Renal pelvis (tissue), 4 donors: ENCODE results near the gene EEF1AKMT4. TPM values are rescaled to one million over a fixed set of nuclear protein-coding genes. Genes with fewer than 3 reads are reported as not detected.

Experiments used
- DNase-seq: peaks from one replicate; pipeline ENCODE4 v3.0.0-alpha.2; 2013
- polyA plus RNA-seq, 3 donors: library from polyadenylated mRNA; unstranded; fragments of 120-200 nt; gene quantifications; one replicate each; pipeline ENCODE4 v1.2.1, GENCODE V29; 2013; ENCODE audit not compliant: insufficient read length in 3 of 3

EEF1AKMT4 gene
- polyA plus RNA-seq, 3 donors = 3.1 to 3.3 (median 3.2) TPM

- DNase-seq = no peak
Measured at GRCh38 chr3:184291738-184292445, 42.4 kb downstream of the EEF1AKMT4 start.

GRCh38 chr3:184295771-184296170 is 46.3 kb downstream of the EEF1AKMT4 start:
- DNase-seq = no peak

DNA sequence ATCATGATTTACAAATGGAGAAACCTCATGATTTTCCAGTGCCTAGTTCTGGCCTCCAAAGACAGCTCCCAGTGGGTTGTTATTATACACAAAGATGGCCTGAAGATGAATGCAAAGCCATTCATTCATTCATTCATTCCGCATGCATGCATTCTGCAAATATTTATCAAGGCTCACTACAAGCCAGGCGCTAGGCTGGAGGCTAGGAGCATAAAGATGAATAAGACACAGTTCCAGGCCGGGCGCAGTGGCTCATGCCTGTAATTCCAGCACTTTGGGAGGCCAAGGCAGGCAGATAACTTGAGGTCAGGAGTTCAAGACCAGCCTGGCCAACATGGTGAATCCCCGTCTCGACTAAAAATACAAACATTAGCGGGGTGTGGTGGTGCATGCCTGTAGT is 47.1 kb downstream of the EEF1AKMT4 start:
- no peak for DNase-seq

- DNase-seq = peak; percentile 97
Measured at GRCh38 chr3:184298759-184299487, 49.5 kb downstream of the EEF1AKMT4 start, which contains the start of gene PSMD2. TSS of gene PSMD2 (plus strand) at chr3:184299241. CDS start at chr3:184299267, 26 bp downstream.

GRCh38 chr3:184299488-184300377 is 50.3 kb downstream of the EEF1AKMT4 start:
- no peak for DNase-seq

GRCh38 chr3:184300378-184300720 is 50.9 kb downstream of the EEF1AKMT4 start:
- no peak for DNase-seq

- DNase-seq = no peak
Measured at GRCh38 chr3:184305577-184305976, 56.1 kb downstream of the EEF1AKMT4 start.

- DNase-seq = no peak
Measured at GRCh38 chr3:184306341-184306972, 57.0 kb downstream of the EEF1AKMT4 start.

DNA sequence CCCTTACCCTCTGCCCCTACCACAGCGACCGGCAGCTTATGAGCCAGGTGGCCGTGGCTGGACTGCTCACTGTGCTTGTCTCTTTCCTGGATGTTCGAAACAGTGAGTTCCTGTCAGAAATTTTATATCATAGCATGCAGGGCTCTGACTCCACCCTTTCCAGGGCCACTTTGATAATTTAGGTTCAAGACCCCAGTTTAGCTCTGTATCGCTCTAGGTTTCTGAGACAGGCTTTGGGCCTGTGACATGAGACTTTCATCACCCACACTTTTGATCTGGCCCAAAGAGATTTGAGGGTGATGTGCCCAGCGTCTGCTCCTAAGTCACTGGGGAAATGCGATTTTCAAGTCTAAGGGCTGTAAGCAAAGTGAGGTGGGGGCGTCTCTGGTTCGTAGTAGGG is 58.4 kb downstream of the EEF1AKMT4 start:
- DNase-seq = no peak

Other genes with a start within 250 kb of the EEF1AKMT4 start
- 10 to 100 TPM; 51.8 to 79.4 (median 62.3) TPM for gene ABCC5, start 231.8 kb upstream of the EEF1AKMT4 start, polyA plus RNA-seq
- not detected for gene HTR3D, start 217.9 kb upstream of the EEF1AKMT4 start, polyA plus RNA-seq
- gene HTR3C, start 196.6 kb upstream of the EEF1AKMT4 start, polyA plus RNA-seq = not detected
- gene HTR3E, start 152.6 kb upstream of the EEF1AKMT4 start, polyA plus RNA-seq = under 1 TPM in 1 of 3 donors, not detected in 2; 0.07 TPM
- 10 to 100 TPM; 49.2 to 55.3 (median 55.3) TPM for gene EIF2B5, start 114.3 kb upstream of the EEF1AKMT4 start, polyA plus RNA-seq
- 10 to 100 TPM; 81.8 to 97.5 (median 82.1) TPM for gene DVL3, start 94.3 kb upstream of the EEF1AKMT4 start, polyA plus RNA-seq
- gene AP2M1, start 74.8 kb upstream of the EEF1AKMT4 start, polyA plus RNA-seq = 100 to 1,000 TPM; 331 to 367 (median 357) TPM
- 10 to 100 TPM; 65.0 to 73.6 (median 69.7) TPM for gene ABCF3, start 63.5 kb upstream of the EEF1AKMT4 start, polyA plus RNA-seq
- 1 to 10 TPM; 2.1 to 3.1 (median 2.5) TPM for gene VWA5B2, start 20.1 kb upstream of the EEF1AKMT4 start, polyA plus RNA-seq
- gene ALG3, start 710 bp upstream of the EEF1AKMT4 start, polyA plus RNA-seq = 10 to 100 TPM; 38.7 to 41.7 (median 40.6) TPM
- under 1 TPM in 1 of 3 donors, not detected in 2; 0.19 TPM for gene CAMK2N2, start 11.9 kb downstream of the EEF1AKMT4 start, polyA plus RNA-seq
- under 1 TPM in 2 of 3 donors, not detected in 1; 0.04 to 0.10 TPM for gene ECE2, start 26.4 kb downstream of the EEF1AKMT4 start, polyA plus RNA-seq
- gene PSMD2, start 49.6 kb downstream of the EEF1AKMT4 start, polyA plus RNA-seq = 100 to 1,000 TPM; 214 to 250 (median 245) TPM
- gene EIF4G1, start 64.9 kb downstream of the EEF1AKMT4 start, polyA plus RNA-seq = 100 to 1,000 TPM; 190 to 251 (median 207) TPM
- 10 to 100 TPM; 11.2 to 14.3 (median 13.7) TPM for gene FAM131A, start 87.9 kb downstream of the EEF1AKMT4 start, polyA plus RNA-seq
- gene CLCN2, start 111.9 kb downstream of the EEF1AKMT4 start, polyA plus RNA-seq = 10 to 100 TPM; 11.7 to 18.4 (median 17.7) TPM
- gene POLR2H, start 112.0 kb downstream of the EEF1AKMT4 start, polyA plus RNA-seq = 100 to 1,000 TPM in 2 of 3 donors, 10 to 100 TPM in 1; 85.3 to 110 (median 106) TPM
- 1 to 10 TPM; 2.1 to 2.7 (median 2.5) TPM for gene THPO, start 128.5 kb downstream of the EEF1AKMT4 start, polyA plus RNA-seq
- 10 to 100 TPM; 12.5 to 20.4 (median 16.1) TPM for gene CHRD, start 130.4 kb downstream of the EEF1AKMT4 start, polyA plus RNA-seq